EL (cell line): ENCODE data around the gene TMEM87B.
"Not testable (repeated sequence)": the region's sequence is repeated elsewhere in the genome, so short reads cannot be mapped to it uniquely, and the experiment has no call there.

Experiments
- DNase-seq: peaks from one replicate; pipeline ENCODE4 v3.0.0-alpha.2; 2016

The TMEM87B gene

GRCh38 chr2:112033600-112033999 lies 21.5 kb upstream of the TMEM87B start:
- DNase-seq = peak; percentile 73

GRCh38 chr2:112034924-112035323 lies 20.1 kb upstream of the TMEM87B start:
- no peak for DNase-seq

GRCh38 chr2:112035786-112036185 lies 19.3 kb upstream of the TMEM87B start:
- DNase-seq = no peak

GRCh38 chr2:112039556-112039955 lies 15.5 kb upstream of the TMEM87B start:
- DNase-seq = not testable (repeated sequence)

GRCh38 chr2:112040066-112040465 lies 15.0 kb upstream of the TMEM87B start:
- not testable (repeated sequence) for DNase-seq

- not testable (repeated sequence) for DNase-seq
Observed at GRCh38 chr2:112041460-112041859, 13.6 kb upstream of the TMEM87B start.

- no peak for DNase-seq
Observed at GRCh38 chr2:112045446-112046014, 9.5 kb upstream of the TMEM87B start.

- no peak for DNase-seq
Observed at GRCh38 chr2:112046231-112046630, 8.8 kb upstream of the TMEM87B start.

- no peak for DNase-seq
Observed at GRCh38 chr2:112047537-112048235, 7.4 kb upstream of the TMEM87B start.

GRCh38 chr2:112048236-112048592 lies 6.9 kb upstream of the TMEM87B start:
- DNase-seq = no peak

GRCh38 chr2:112048887-112049286 lies 6.2 kb upstream of the TMEM87B start:
- DNase-seq = peak; percentile 58

GRCh38 chr2:112050316-112050715 lies 4.8 kb upstream of the TMEM87B start:
- DNase-seq = no peak

GRCh38 chr2:112053917-112054846 lies 887 bp upstream of the TMEM87B start:
- DNase-seq = peak; percentile 96

- DNase-seq = peak; percentile 93
Observed at GRCh38 chr2:112055730-112056625, 909 bp downstream of the TMEM87B start.

GRCh38 chr2:112056626-112056987 lies 1.5 kb downstream of the TMEM87B start:
- no peak for DNase-seq

- no peak for DNase-seq
Observed at GRCh38 chr2:112059671-112060070, 4.6 kb downstream of the TMEM87B start.

GRCh38 chr2:112061299-112061698 lies 6.2 kb downstream of the TMEM87B start:
- no peak for DNase-seq

- DNase-seq = no peak
Observed at GRCh38 chr2:112061840-112062239, 6.8 kb downstream of the TMEM87B start.

- DNase-seq = no peak
Observed at GRCh38 chr2:112062894-112063293, 7.8 kb downstream of the TMEM87B start.

- no peak for DNase-seq
Observed at GRCh38 chr2:112065486-112065885, 10.4 kb downstream of the TMEM87B start.

GRCh38 chr2:112065966-112066365 lies 10.9 kb downstream of the TMEM87B start:
- peak; percentile 82 for DNase-seq

- not testable (repeated sequence) for DNase-seq
Observed at GRCh38 chr2:112069794-112070193, 14.7 kb downstream of the TMEM87B start.

- peak; percentile 35 for DNase-seq
Observed at GRCh38 chr2:112073875-112074274, 18.8 kb downstream of the TMEM87B start.
